PC-9 (cell line): Measurements from ENCODE around the gene GNB1. TPM values are rescaled to one million over a fixed set of nuclear protein-coding genes. Genes with fewer than 3 reads are reported as not detected.

Experiments used
- BruUV-seq: library from RNA; stranded (reverse); fragments of 400-500 nt; replicated peaks from 2 replicates; lab custom pipeline; 2021; lab: Mats Ljungman, UMichigan
- CTCF ChIA-PET: fragments of 300-600 bp; sonication (Branson Sonifier 250); formaldehyde crosslinking; loops from one replicate; lab custom pipeline; 2022; ENCODE audit warnings: antibody characterized with exemption; lab: Charles Lee
- POLR2A ChIA-PET: fragments of 300-600 bp; sonication (Branson Sonifier 250); formaldehyde crosslinking; loops from one replicate; lab custom pipeline; 2022; ENCODE audit warnings: antibody characterized with exemption; ENCODE audit not compliant: unreplicated experiment; lab: Charles Lee
- DNase-seq, 2 experiments: peaks; one replicate each; pipeline versions ENCODE4 v3.0.0 to v3.0.0-alpha.2; 2015 to 2022; ENCODE audit warnings: mixed read lengths in 1 of 2
- H2AFZ ChIP-seq: fragments of 200-600 bp; sonication (generic); 2 replicates; pipeline ENCODE4 v1.8.1; 2017; ENCODE audit warnings: antibody characterized with exemption
- H3F3A ChIP-seq: fragments of 200-600 bp; sonication (generic); 2 replicates; pipeline ENCODE4 v1.8.1; 2017; ENCODE audit warnings: antibody characterized with exemption, mild to moderate bottlenecking, low read depth; ENCODE audit not compliant: insufficient read depth
- H3K27ac ChIP-seq: fragments of 200-600 bp; sonication (generic); 2 replicates; pipeline ENCODE4 v1.6.1; 2016; ENCODE audit warnings: mixed run types
- H3K27me3 ChIP-seq: fragments of 200-600 bp; sonication (generic); 2 replicates; pipeline ENCODE4 v1.6.1; 2016; ENCODE audit warnings: low read depth, mixed run types; ENCODE audit not compliant: insufficient read depth
- H3K36me3 ChIP-seq: fragments of 200-600 bp; sonication (generic); 2 replicates; pipeline ENCODE4 v1.6.1; 2016; ENCODE audit warnings: low read depth, mixed run types
- H3K4me1 ChIP-seq: fragments of 200-600 bp; sonication (generic); replicated peaks from 2 replicates; pipeline ENCODE4 v1.6.1; 2016; ENCODE audit warnings: mixed run types; ENCODE audit not compliant: insufficient read depth
- H3K4me2 ChIP-seq: fragments of 200-600 bp; sonication (generic); 2 replicates; pipeline ENCODE4 v1.6.1; 2017; ENCODE audit warnings: mixed run types
- H3K4me3 ChIP-seq: fragments of 200-600 bp; sonication (generic); 2 replicates; pipeline ENCODE4 v1.6.1; 2016; ENCODE audit warnings: mixed run types
- H3K79me2 ChIP-seq: fragments of 200-600 bp; sonication (generic); 2 replicates; pipeline ENCODE4 v1.6.1; 2017; ENCODE audit warnings: low read depth, mixed run types
- H3K9me2 ChIP-seq: fragments of 200-600 bp; sonication (generic); 2 replicates; pipeline ENCODE4 v1.8.1; 2017; ENCODE audit warnings: mild to moderate bottlenecking; ENCODE audit not compliant: insufficient read depth
- H3K9me3 ChIP-seq: fragments of 200-600 bp; sonication (generic); 2 replicates; pipeline ENCODE4 v1.8.1; 2016; ENCODE audit warnings: low read depth; ENCODE audit not compliant: insufficient read depth
- H4K20me1 ChIP-seq: fragments of 200-600 bp; sonication (generic); 2 replicates; pipeline ENCODE4 v1.8.1; 2017; ENCODE audit not compliant: insufficient read depth
- CTCF ChIP-seq: fragments of 200-600 bp; sonication (generic); conservative IDR thresholded peaks from 2 replicates; pipeline ENCODE4 v1.6.1; 2017; ENCODE audit warnings: mixed run types, antibody characterized with exemption, mild to moderate bottlenecking, moderate library complexity
- EZH2 ChIP-seq: fragments of 200-600 bp; sonication (generic); IDR thresholded peaks from 2 replicates; pipeline ENCODE4 v1.8.0; 2017; ENCODE audit warnings: antibody characterized with exemption, low read depth
- intact Hi-C: fragments of 100-400 bp; cut with micrococcal nuclease; formaldehyde crosslinking; loops from one replicate; pipeline ENCODE4 v1.10.0; 2022; ENCODE audit not compliant: unreplicated experiment
- total RNA-seq: library from RNA; stranded (reverse); gene quantifications from 2 replicates; pipeline ENCODE4 v1.2.3, GENCODE V29; 2021

Gene GNB1
- total RNA-seq, 1 experiment from 2014 or later: 286 TPM

GRCh38 chr1:1872329-1872994 lies 18.4 kb downstream of the GNB1 start:
- no TSS peak for BruUV-seq
- DNase-seq: no peak
- ChIA-PET CTCF (no interaction called here), POLR2A (no interaction called here)
- Histone ChIP-seq H3K4me2 (no peak overlapping the region), H3F3A (peaks cover 4% of the 10 kb centered on the region; the same call in 1 of the 2 replicates), H3K9me2 (no peaks in the 10 kb centered on the region), H3K27ac (no peak overlapping the region), H4K20me1 (peaks cover 88% of the 10 kb centered on the region), H3K79me2 (peaks cover 97% of the 10 kb centered on the region), H3K9me3 (no peaks in the 10 kb centered on the region), H3K36me3 (0 out of 2 replicates have a peak, but pooled peaks cover 5% of the 10 kb centered on the region), H3K4me3 (no peak overlapping the region), H2AFZ (no peak overlapping the region), H3K27me3 (no peaks in the 10 kb centered on the region), H3K4me1 (no peaks in the 10 kb centered on the region)
- intact Hi-C loops: no loop called here
- TF ChIP-seq EZH2 (no peak), CTCF (no peak)

GRCh38 chr1:1869469-1869868 lies 21.4 kb downstream of the GNB1 start:
- Histone ChIP-seq H4K20me1 (peaks cover 85% of the 10 kb centered on the region), H3K4me1 (no peaks in the 10 kb centered on the region), H3K36me3 (no peaks in the 10 kb centered on the region), H3K9me3 (no peaks in the 10 kb centered on the region), H3K4me2 (no peak overlapping the region), H3F3A (peaks cover 8% of the 10 kb centered on the region; the same call in 1 of the 2 replicates), H3K27me3 (no peaks in the 10 kb centered on the region), H3K4me3 (no peak overlapping the region), H3K79me2 (peaks cover 98% of the 10 kb centered on the region), H3K27ac (no peak overlapping the region), H3K9me2 (no peaks in the 10 kb centered on the region), H2AFZ (no peak overlapping the region)
- ChIA-PET POLR2A (interaction anchor here (0.6 kb wide), 1 partner anchor 13 kb away, joined by 21 read pairs; no protein-coding TSS in a partner anchor), CTCF (interaction anchor here (0.5 to 1.0 kb wide), 3 partner anchors 12 to 46 kb away, joined by 3 to 33 read pairs (median 7); no protein-coding TSS in a partner anchor)
- TF ChIP-seq EZH2 (no peak), CTCF (no peak)
- no TSS peak for BruUV-seq
- intact Hi-C loops: no loop called here
- DNase-seq: no peak

GRCh38 chr1:1867164-1867563 lies 23.7 kb downstream of the GNB1 start:
- no TSS peak for BruUV-seq
- POLR2A ChIA-PET: no interaction called here
- H2AFZ ChIP-seq: no peak overlapping the region
- H3K9me3 ChIP-seq: no peaks in the 10 kb centered on the region
- no peaks in the 10 kb centered on the region for H3K27me3 ChIP-seq
- TF ChIP-seq CTCF (no peak), EZH2 (no peak)
- H3K9me2 ChIP-seq: no peaks in the 10 kb centered on the region
- 0 out of 2 replicates have a peak, but pooled peaks cover 2% of the 10 kb centered on the region for H3K36me3 ChIP-seq
- peaks cover 13% of the 10 kb centered on the region; the same call in 1 of the 2 replicates for H3F3A ChIP-seq
- CTCF ChIA-PET: no interaction called here
- H3K4me1 ChIP-seq: no peaks in the 10 kb centered on the region
- H3K4me3 ChIP-seq: no peak overlapping the region
- intact Hi-C loops: no loop called here
- DNase-seq: no peak
- H4K20me1 ChIP-seq: peaks cover 85% of the 10 kb centered on the region
- H3K79me2 ChIP-seq: peaks cover 96% of the 10 kb centered on the region
- no peak overlapping the region for H3K27ac ChIP-seq
- H3K4me2 ChIP-seq: no peak overlapping the region
